ENCODE data around the gene SIGLEC1. TPM values are rescaled to one million over a fixed set of nuclear protein-coding genes. Genes with fewer than 3 reads are reported as not detected.

SIGLEC1 gene
- total and polyA plus RNA-seq, 2 donors from 2014 or later: 2.4 to 20.2 TPM

- H3K27me3 ChIP-seq (ENCODE audit: control insufficient read depth, insufficient read depth, low read length): peaks cover 4% of the 10 kb centered on the region
- peak in 2 of 5 donors; percentile 39 to 86 for DNase-seq
- TF ChIP-seq CTCF (IDR thresholded peaks at IDR 0.05; ENCODE audit: borderline replicate concordance, extremely low read depth, insufficient read depth): no peak
- FAIRE-seq: no peak
- no peaks in the 10 kb centered on the region for H3K36me3 ChIP-seq (ENCODE audit: control insufficient read depth in 2 of 3, insufficient read depth in 3 of 3, low read length in 3 of 3)
- intact Hi-C loops (cut with DNase I): no loop called here
- H3K4me3 ChIP-seq (ENCODE audit: low read length in 3 of 3): no peak overlapping the region
- H3K9ac ChIP-seq (ENCODE audit: low read length in 3 of 3): no peak overlapping the region
- H3K4me1 ChIP-seq (ENCODE audit: control insufficient read depth in 2 of 3, insufficient read depth in 2 of 3, low read depth in 1 of 3, low read length in 3 of 3): peaks cover 0 to 2% (median 0%) of the 10 kb centered on the region in 3 donors
- no peak overlapping the region for H3K27ac ChIP-seq (ENCODE audit: low read depth in 2 of 2, low read length in 2 of 2)
- no peaks in the 10 kb centered on the region for H3K9me3 ChIP-seq (ENCODE audit: control insufficient read depth in 2 of 3, insufficient read depth in 1 of 3, low read length in 3 of 3)
These were observed 34.7 kb downstream of the SIGLEC1 start for GRCh38 chr20:3677733-3678132.

- no peak for DNase-seq
- no peak overlapping the region for H3K9ac ChIP-seq (ENCODE audit: low read length in 3 of 3)
- intact Hi-C loops (cut with DNase I): no loop called here
- FAIRE-seq: no peak
- no peak overlapping the region for H3K27ac ChIP-seq (ENCODE audit: low read depth in 2 of 2, low read length in 2 of 2)
- no peaks in the 10 kb centered on the region for H3K4me1 ChIP-seq (ENCODE audit: control insufficient read depth in 2 of 3, insufficient read depth in 2 of 3, low read depth in 1 of 3, low read length in 3 of 3)
- H3K4me3 ChIP-seq (ENCODE audit: low read length in 3 of 3): no peak overlapping the region
- no peaks in the 10 kb centered on the region for H3K9me3 ChIP-seq (ENCODE audit: control insufficient read depth in 2 of 3, insufficient read depth in 1 of 3, low read length in 3 of 3)
- H3K36me3 ChIP-seq (ENCODE audit: control insufficient read depth in 2 of 3, insufficient read depth in 3 of 3, low read length in 3 of 3): no peaks in the 10 kb centered on the region
- no peak for TF ChIP-seq CTCF (IDR thresholded peaks at IDR 0.05; ENCODE audit: borderline replicate concordance, extremely low read depth, insufficient read depth)
- H3K27me3 ChIP-seq (ENCODE audit: control insufficient read depth, insufficient read depth, low read length): peaks cover 9% of the 10 kb centered on the region
These were observed 37.2 kb downstream of the SIGLEC1 start for GRCh38 chr20:3674995-3675900.

GRCh38 chr20:3674447-3674846 is 38.0 kb downstream of the SIGLEC1 start:
- H3K36me3 ChIP-seq (ENCODE audit: control insufficient read depth in 2 of 3, insufficient read depth in 3 of 3, low read length in 3 of 3): no peaks in the 10 kb centered on the region
- no peak for TF ChIP-seq CTCF (IDR thresholded peaks at IDR 0.05; ENCODE audit: borderline replicate concordance, extremely low read depth, insufficient read depth)

More at GRCh38 chr20:3674447-3674846, 38.0 kb downstream of the SIGLEC1 start:
- no peak overlapping the region for H3K9ac ChIP-seq (ENCODE audit: low read length in 3 of 3)
- H3K4me3 ChIP-seq (ENCODE audit: low read length in 3 of 3): no peak overlapping the region
- H3K27me3 ChIP-seq (ENCODE audit: control insufficient read depth, insufficient read depth, low read length): peaks cover 9% of the 10 kb centered on the region
- peak in 1 of 5 donors; percentile 53 for DNase-seq
- intact Hi-C loops (cut with DNase I): no loop called here
- H3K27ac ChIP-seq (ENCODE audit: low read depth in 2 of 2, low read length in 2 of 2): no peak overlapping the region
- no peak for FAIRE-seq
- H3K4me1 ChIP-seq (ENCODE audit: control insufficient read depth in 2 of 3, insufficient read depth in 2 of 3, low read depth in 1 of 3, low read length in 3 of 3): no peaks in the 10 kb centered on the region
- H3K9me3 ChIP-seq (ENCODE audit: control insufficient read depth in 2 of 3, insufficient read depth in 1 of 3, low read length in 3 of 3): no peaks in the 10 kb centered on the region
